SK-N-SH (cell line): Measurements from ENCODE around the gene SORCS3. TPM values are rescaled to one million over a fixed set of nuclear protein-coding genes. Genes with fewer than 3 reads are reported as not detected.

Experiments
- CTCF ChIA-PET: fragments of 300-600, 350-600 bp; formaldehyde crosslinking; extraction: SDS; loops from one replicate; lab custom pipeline; 2021; lab: Yijun Ruan, JAX
- POLR2A ChIA-PET: fragments of 350-600 bp; sonication (Branson Sonifier 250); formaldehyde crosslinking; extraction: SDS; loops from one replicate; lab custom pipeline; 2020; ENCODE audit warnings: antibody characterized with exemption, inconsistent platforms; lab: Yijun Ruan, JAX
- DNase-seq: peaks from one replicate; pipeline ENCODE4 v3.0.0; 2012
- H2AFZ ChIP-seq: fragments of 200-600 bp; sonication (generic); 2 replicates; pipeline ENCODE4 v1.8.1; 2016; ENCODE audit warnings: antibody characterized with exemption, mild to moderate bottlenecking, low read depth
- H3F3A ChIP-seq: fragments of 200-600 bp; sonication (generic); replicated peaks from 2 replicates; pipeline ENCODE3; 2016; ENCODE audit warnings: antibody characterized with exemption, mild to moderate bottlenecking; ENCODE audit not compliant: insufficient read depth
- H3K27ac ChIP-seq, 2 experiments: fragments of 200-500 bp in 1 of 2; fragments of 200-600 bp in 1 of 2; sonication (Bioruptor generic) in 1 of 2; sonication (generic), shearing (Covaris generic) in 1 of 2; 2 replicates each; pipeline versions ENCODE4 v1.5.1 to v1.6.1; 2014 to 2016; ENCODE audit warnings: low read depth in 2 of 2, inconsistent platforms in 1 of 2, low read length in 1 of 2, mild to moderate bottlenecking in 1 of 2, mixed read lengths in 1 of 2
- H3K27me3 ChIP-seq: fragments of 200-600 bp; sonication (generic), shearing (Covaris generic); 2 replicates; pipeline ENCODE4 v1.6.1; 2016; ENCODE audit warnings: mixed run types; ENCODE audit not compliant: insufficient read depth
- H3K36me3 ChIP-seq, 2 experiments: fragments of 200-500 bp in 1 of 2; fragments of 200-600 bp in 1 of 2; sonication (Bioruptor generic) in 1 of 2; sonication (generic) in 1 of 2; replicated peaks in 1 of 2; 2 replicates each; pipeline versions ENCODE3 to v1.5.1; 2014 to 2016; ENCODE audit warnings: low read length in 1 of 2, mild to moderate bottlenecking in 1 of 2; ENCODE audit not compliant: insufficient read depth in 2 of 2, control insufficient read depth in 1 of 2
- H3K4me1 ChIP-seq, 2 experiments: fragments of 200-500 bp in 1 of 2; fragments of 200-600 bp in 1 of 2; sonication (Bioruptor generic) in 1 of 2; sonication (generic), shearing (Covaris generic) in 1 of 2; 2 replicates each; pipeline versions ENCODE4 v1.5.1 to v1.6.1; 2014 to 2016; ENCODE audit warnings: low read depth in 1 of 2, low read length in 1 of 2, mixed run types in 1 of 2; ENCODE audit not compliant: insufficient read depth in 2 of 2, control insufficient read depth in 1 of 2
- H3K4me2 ChIP-seq: fragments of 200-600 bp; sonication (generic), shearing (Covaris generic); 2 replicates; pipeline ENCODE4 v1.6.1; 2017; ENCODE audit warnings: mixed run types
- H3K4me3 ChIP-seq, 2 experiments: fragments of 200-500 bp in 1 of 2; fragments of 200-600 bp in 1 of 2; sonication (Bioruptor generic) in 1 of 2; sonication (generic), shearing (Covaris generic) in 1 of 2; 2 replicates each; pipeline versions ENCODE4 v1.5.1 to v1.8.1; 2014 to 2016; ENCODE audit warnings: low read depth in 2 of 2, inconsistent platforms in 1 of 2, low read length in 1 of 2, mild to moderate bottlenecking in 1 of 2, mixed read lengths in 1 of 2, moderate library complexity in 1 of 2
- H3K79me2 ChIP-seq: fragments of 200-600 bp; sonication (generic); 2 replicates; pipeline ENCODE4 v1.8.1; 2017; ENCODE audit warnings: mild to moderate bottlenecking; ENCODE audit not compliant: insufficient read depth
- H3K9ac ChIP-seq: fragments of 200-600 bp; sonication (generic); 2 replicates; pipeline ENCODE4 v1.6.1; 2017; ENCODE audit warnings: mixed run types
- H3K9me2 ChIP-seq: fragments of 200-600 bp; sonication (generic); 2 replicates; pipeline ENCODE4 v1.6.1; 2017; ENCODE audit warnings: mixed run types
- H3K9me3 ChIP-seq: fragments of 200-600 bp; sonication (generic); 2 replicates; pipeline ENCODE4 v1.6.1; 2017; ENCODE audit warnings: mixed run types, mild to moderate bottlenecking, moderate library complexity
- H4K20me1 ChIP-seq: fragments of 200-600 bp; sonication (generic); 2 replicates; pipeline ENCODE4 v1.6.1; 2017; ENCODE audit warnings: mild to moderate bottlenecking, mixed run types; ENCODE audit not compliant: insufficient read depth
- ELF1 ChIP-seq: IDR thresholded peaks from 2 replicates; pipeline ENCODE4 v1.4.0; 2012
- FOXM1 ChIP-seq: IDR thresholded peaks from 2 replicates; pipeline ENCODE4 v1.4.0; 2012; ENCODE audit warnings: low read depth, mild to moderate bottlenecking
- GABPA ChIP-seq: IDR thresholded peaks from 2 replicates; pipeline ENCODE4 v1.4.0; 2012; ENCODE audit warnings: low read depth, mild to moderate bottlenecking
- JUND ChIP-seq: IDR thresholded peaks from 2 replicates; pipeline ENCODE4 v1.4.0; 2012
- MEF2A ChIP-seq: IDR thresholded peaks from 2 replicates; pipeline ENCODE4 v1.4.0; 2012; ENCODE audit warnings: low read depth, borderline replicate concordance
- MXI1 ChIP-seq: IDR thresholded peaks from 2 replicates; pipeline ENCODE4 v1.6.1; 2012; ENCODE audit warnings: mild to moderate bottlenecking, low read depth, low read length, improper control_type of control experiment
- NFIC ChIP-seq: IDR thresholded peaks from 2 replicates; pipeline ENCODE4 v1.4.0; 2012; ENCODE audit warnings: borderline replicate concordance
- POLR2AphosphoS5 ChIP-seq: IDR thresholded peaks from 2 replicates; pipeline ENCODE4 v1.6.1; 2012; ENCODE audit warnings: low read depth, low read length
- RAD21 ChIP-seq: IDR thresholded peaks from 2 replicates; pipeline ENCODE4 v1.6.1; 2012; ENCODE audit warnings: mild to moderate bottlenecking, low read length
- RCOR1 ChIP-seq: fragments of 150-350 bp; IDR thresholded peaks from 2 replicates; pipeline ENCODE4 v1.6.1; 2017; ENCODE audit warnings: antibody characterized with exemption, low read length
- REST ChIP-seq: IDR thresholded peaks from 2 replicates; pipeline ENCODE4 v1.6.1; 2012; ENCODE audit warnings: mild to moderate bottlenecking, low read depth, low read length, moderate library complexity
- TAF1 ChIP-seq: IDR thresholded peaks from 2 replicates; pipeline ENCODE4 v1.6.1; 2012; ENCODE audit warnings: low read depth, mild to moderate bottlenecking, low read length, moderate library complexity, borderline replicate concordance
- USF1 ChIP-seq: IDR thresholded peaks from 2 replicates; pipeline ENCODE4 v1.4.0; 2012; ENCODE audit warnings: low read depth, borderline replicate concordance
- USF2 ChIP-seq: fragments of 150-350 bp; IDR thresholded peaks from 2 replicates; pipeline ENCODE4 v1.6.1; 2017; ENCODE audit warnings: antibody characterized with exemption, low read length, low read depth, borderline replicate concordance
- ZBTB33 ChIP-seq: IDR thresholded peaks from 2 replicates; pipeline ENCODE4 v1.4.0; 2012; ENCODE audit warnings: low read depth, borderline replicate concordance
- WGBS: methylation state at CpG from one replicate; pipeline ENCODE4 v1.1.6; 2017; ENCODE audit warnings: low lambda C conversion rate; 5-methylcytosine and 5-hydroxymethylcytosine counted together
- polyA plus RNA-seq, 3 experiments: library from polyadenylated mRNA; depleted of rRNA; stranded (reverse); fragments of >200 nt; gene quantifications; 2 replicates each; pipeline ENCODE4 v1.2.3, GENCODE V29; 2012

Gene SORCS3
- polyA plus RNA-seq, 1 of the 3 experiments (the other 2 are of a cell fraction) = not detected

- Histone ChIP-seq H4K20me1 (no peaks in the 10 kb centered on the region), H2AFZ (no peak overlapping the region), H3K79me2 (no peaks in the 10 kb centered on the region), H3K27ac (no peak overlapping the region), H3F3A (no peaks in the 10 kb centered on the region), H3K9me2 (no peaks in the 10 kb centered on the region), H3K4me1 (peaks cover 0 to 6% of the 10 kb centered on the region in 2 experiments; a peak in 2 of 4 replicates), H3K27me3 (no peaks in the 10 kb centered on the region), H3K9me3 (no peaks in the 10 kb centered on the region), H3K4me2 (no peak overlapping the region)
- WGBS = 20% methylated on average over 5 of the region's 5 CpGs
- DNase-seq = no peak
- POLR2A ChIA-PET = no interaction called here
- CTCF ChIA-PET = no interaction called here
- TF ChIP-seq MXI1 (no peak), USF2 (no peak), MEF2A (no peak), ZBTB33 (no peak), JUND (no peak), FOXM1 (no peak), POLR2AphosphoS5 (no peak), TAF1 (no peak), ELF1 (no peak), GABPA (no peak), REST (no peak), USF1 (no peak), RAD21 (no peak), NFIC (no peak), RCOR1 (no peak)
- TF ChIP-seq, all 33 proteins: peak for 0
- no peak overlapping the region for H3K9ac ChIP-seq
- no peak overlapping the region for H3K4me3 ChIP-seq
- H3K36me3 ChIP-seq = no peaks in the 10 kb centered on the region
Measured at GRCh38 chr10:105247831-105248499, 606.9 kb downstream of the SORCS3 start.
